NCI-H345 treated with DMSO at 0.1 percent for 48 hours (cell line): ENCODE results near the gene ITGB1.

Experiments
- DNase-seq: peaks from one replicate; lab custom pipeline; 2025; ENCODE audit not compliant: unreplicated experiment; lab: John Stamatoyannopoulos, UW

Gene ITGB1

GRCh38 chr10:32955790-32956189 is 2.2 kb downstream of the ITGB1 start:
- DNase-seq = no peak

DNA sequence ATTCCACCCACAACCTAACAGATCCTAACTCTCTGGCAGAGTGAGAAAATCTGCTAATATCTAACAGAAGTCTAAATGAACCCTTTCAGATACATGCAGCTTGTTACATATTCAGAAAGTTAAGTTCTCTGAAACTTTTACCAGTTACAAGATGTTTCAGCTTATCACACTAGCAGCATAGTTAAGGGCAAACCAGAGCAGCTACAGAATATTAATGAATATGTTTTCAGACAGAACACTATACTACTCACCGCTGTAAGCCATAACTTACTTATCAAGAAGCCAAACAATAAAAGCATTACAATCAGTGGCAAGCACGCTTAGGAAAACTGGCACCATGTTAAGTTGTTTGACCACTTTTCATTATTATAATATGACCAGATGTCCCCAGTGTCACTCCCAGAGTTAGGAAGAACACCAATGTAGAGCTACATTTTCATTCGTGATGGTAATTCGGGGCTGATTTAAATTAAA is 2.7 kb downstream of the ITGB1 start:
- no peak for DNase-seq

- DNase-seq = no peak
Observed at GRCh38 chr10:32954545-32955298, 3.3 kb downstream of the ITGB1 start.

- DNase-seq = no peak
Observed at GRCh38 chr10:32954080-32954479, 4.0 kb downstream of the ITGB1 start.

DNA sequence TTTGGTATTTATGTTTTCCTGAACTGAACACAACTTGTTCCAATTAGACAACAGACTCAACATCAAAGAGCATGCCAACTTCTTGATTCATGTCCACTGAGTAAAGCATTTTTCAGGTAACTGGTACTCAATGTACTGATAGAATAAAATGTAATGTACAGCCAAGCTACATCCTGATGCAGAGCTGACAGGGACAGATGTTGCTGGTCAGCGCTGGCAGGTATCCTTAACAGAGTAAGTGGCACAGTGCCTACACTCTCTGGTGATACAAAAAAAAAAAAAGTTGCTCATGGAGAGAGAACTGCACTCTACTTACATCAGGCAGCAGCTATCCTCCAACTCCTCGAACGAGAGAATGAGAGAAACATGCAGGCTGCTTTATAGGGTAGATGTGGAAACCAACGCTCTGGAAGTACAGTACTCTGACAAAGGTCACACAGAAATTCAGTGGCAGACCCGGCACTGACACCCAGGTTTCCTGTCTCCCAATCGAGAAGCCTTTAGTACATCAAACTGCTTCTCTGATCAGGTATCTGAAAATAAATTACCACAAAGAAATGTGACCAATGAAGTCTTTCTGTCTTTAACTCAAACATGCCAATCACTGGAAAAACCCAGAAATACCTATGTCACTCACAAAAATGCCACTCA is 4.6 kb downstream of the ITGB1 start:
- DNase-seq = no peak

- DNase-seq = no peak
Observed at GRCh38 chr10:32952541-32953276, 5.3 kb downstream of the ITGB1 start.

DNA sequence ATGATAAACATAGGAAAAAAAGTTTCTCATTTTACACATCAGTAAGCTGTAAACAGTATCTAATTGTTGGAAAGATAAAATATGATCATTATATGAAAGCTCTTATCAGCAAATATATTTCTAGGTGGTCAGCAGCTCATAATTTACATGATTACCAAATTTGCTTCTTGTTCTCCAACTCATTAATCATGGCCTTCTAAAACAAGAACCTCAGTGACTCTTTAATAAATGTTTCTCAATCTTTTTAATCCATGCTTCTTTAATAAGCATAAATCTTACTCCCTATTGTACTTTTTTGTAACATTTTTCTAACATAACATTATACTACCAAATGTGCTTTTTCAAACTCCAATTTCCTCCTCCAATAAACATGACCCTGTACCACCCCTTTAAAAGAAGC is 5.9 kb downstream of the ITGB1 start:
- no peak for DNase-seq

- DNase-seq = no peak
Observed at GRCh38 chr10:32951111-32951510, 6.9 kb downstream of the ITGB1 start.

- no peak for DNase-seq
Observed at GRCh38 chr10:32950591-32951108, 7.4 kb downstream of the ITGB1 start.

- no peak for DNase-seq
Observed at GRCh38 chr10:32949221-32949678, 8.8 kb downstream of the ITGB1 start.

DNA sequence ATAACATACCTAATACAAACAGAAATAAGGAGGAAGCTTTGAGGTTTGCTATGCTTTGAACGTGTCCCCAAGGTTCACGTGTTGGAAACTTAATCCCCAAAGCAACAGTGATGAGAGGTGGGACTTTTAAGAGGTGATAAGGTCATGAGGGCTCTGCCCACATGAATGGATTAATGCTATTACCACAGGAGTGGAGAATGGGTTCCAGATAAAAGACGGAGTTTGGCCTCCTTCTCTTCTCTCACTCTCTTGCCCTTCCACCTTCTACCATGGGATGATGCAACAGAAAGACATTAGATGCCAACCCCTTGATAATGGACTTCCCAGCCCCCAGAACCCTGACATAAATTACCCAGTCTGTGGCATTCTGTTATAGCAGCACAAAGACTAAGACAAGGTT is 9.6 kb downstream of the ITGB1 start:
- DNase-seq = no peak

- DNase-seq = no peak
Observed at GRCh38 chr10:32947586-32947985, 10.4 kb downstream of the ITGB1 start.

DNA sequence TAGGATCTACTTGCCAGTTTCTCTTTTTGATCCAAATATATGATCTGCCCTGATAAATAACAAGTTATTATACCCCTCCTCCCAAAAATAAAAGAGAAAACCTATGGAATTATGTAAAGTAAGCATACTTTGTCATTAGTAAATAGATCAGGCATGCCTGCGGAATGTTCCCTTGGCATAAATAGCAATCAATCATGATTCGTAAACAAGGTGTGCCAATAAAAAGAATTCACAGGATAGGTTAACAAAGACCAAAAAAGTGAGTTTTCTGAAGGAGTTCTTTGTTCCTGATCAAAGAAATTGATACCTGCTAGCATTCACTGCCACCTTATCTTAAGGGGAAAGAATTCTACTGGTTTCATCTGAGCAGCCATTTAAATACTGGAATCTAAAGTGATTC is 11.9 kb downstream of the ITGB1 start:
- DNase-seq = no peak

DNA sequence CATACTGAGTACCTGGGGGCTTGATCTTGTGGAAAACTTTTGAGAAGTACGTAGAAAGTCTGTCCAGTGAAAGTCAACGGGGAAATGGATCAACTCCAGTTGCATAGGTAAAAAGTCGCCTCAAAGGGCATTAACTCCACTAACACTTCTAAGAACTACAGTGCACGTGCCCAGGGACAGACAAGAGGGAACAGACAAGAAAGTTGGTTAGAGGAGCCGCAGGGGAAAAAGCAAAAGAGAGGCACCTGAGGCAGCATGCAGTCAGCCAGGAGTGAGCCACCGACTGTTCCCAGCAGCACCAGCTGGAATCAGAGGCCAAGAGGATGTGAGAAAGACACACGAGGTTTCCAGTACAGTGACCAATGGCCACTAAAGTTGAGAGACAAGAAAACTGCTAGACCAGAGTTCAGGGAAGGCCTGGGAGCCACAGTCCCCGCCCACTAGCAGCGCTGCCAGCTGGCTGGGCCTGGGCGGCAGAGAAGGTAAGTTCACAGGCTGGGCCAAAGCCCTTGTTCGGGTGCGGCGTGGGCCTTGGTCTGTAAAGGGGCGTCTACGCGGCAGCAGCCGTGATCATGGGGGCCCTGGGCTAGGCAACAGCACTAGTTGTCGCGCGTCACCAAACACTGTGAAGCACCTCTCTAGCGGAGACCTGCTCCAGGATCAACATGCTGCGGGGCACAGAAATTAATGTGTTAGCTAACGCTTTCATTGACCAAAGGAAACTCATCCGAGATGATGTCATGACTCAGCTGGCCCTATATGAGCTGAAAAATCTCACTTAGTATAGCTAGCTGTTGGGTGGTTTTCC is 14.0 kb downstream of the ITGB1 start:
- DNase-seq = no peak

DNA sequence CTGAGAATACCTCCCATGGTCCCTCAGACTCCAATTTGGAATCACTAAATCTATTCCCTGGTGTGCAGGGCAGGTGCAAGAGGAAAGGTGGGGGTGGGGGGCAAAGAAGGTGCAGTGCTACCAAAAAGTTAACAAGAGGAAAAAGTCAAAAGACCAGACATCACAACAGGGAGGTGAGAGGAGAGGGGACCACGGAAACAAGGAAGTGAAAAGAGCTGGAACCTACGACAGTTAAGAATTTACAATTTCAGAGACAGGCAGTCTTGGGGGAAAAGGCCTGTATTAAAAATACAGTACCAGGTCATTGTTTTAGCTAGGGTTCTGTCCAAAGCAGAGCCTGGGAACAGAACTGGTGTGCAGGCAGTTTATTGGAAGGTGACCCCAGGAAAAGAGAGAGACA is 14.6 kb downstream of the ITGB1 start:
- DNase-seq = no peak

DNA sequence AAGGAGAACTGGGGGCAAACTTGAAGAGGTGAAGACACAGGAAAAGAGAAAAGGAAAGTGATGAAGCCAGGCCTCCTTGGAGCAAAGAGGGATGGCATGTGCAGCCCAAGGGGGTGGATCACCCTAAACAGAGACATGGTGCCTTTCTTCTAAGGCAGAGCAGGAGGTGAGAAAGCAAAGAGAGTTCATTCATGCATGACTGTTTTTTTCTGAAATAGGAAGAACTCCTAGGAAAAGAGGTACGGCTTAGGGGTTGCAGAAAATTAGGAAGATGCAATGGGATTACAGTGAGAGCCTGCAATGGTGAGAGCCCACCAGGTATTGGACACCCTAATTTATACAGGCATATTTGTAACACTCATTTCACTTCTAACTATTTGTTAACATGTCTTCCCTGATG is 15.9 kb downstream of the ITGB1 start:
- no peak for DNase-seq

- no peak for DNase-seq
Observed at GRCh38 chr10:32941357-32941756, 16.7 kb downstream of the ITGB1 start.

GRCh38 chr10:32940321-32941301 is 17.4 kb downstream of the ITGB1 start:
- no peak for DNase-seq

DNA sequence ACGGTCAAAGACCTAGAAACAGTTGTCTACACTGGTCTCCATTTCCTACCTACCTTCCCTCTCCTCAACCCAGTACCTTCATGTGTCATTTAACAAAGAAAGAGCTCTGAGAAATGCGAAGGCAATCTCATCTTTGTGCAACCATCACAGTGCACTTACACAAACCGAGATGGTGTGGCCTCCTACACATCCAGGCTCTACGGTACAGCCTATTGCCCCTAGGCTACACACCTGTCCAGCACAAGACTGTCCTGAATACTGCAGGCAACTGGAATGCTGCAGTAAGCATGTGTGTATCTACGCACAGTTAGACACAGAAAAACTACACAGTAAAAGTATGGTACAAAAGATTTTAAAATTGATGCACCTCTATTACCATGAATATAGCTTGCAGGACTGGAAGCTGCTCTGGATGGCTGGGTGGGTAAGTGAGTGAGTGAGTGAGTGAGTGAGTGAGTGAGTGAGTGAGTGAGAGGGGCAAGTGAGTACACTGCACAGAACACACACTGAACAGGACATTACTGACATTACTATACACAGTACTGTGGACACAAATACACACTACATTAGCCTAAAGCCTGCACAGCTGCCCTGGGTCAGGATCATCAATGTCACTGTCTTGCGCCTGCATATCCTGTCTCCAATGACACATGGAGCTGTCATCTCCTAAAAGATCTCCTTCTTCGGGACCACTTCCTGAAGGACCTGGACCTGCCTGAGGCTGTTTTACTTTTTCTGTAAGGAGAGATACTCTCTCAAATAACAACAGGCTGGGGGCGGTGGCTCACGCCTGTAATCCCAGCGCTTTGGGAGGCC is 18.5 kb downstream of the ITGB1 start:
- no peak for DNase-seq
